ENCODE data around the gene DGKQ.
"Not testable (repeated sequence)": the region's sequence is repeated elsewhere in the genome, so short reads cannot be mapped to it uniquely, and the experiment has no call there.

DGKQ gene

DNA sequence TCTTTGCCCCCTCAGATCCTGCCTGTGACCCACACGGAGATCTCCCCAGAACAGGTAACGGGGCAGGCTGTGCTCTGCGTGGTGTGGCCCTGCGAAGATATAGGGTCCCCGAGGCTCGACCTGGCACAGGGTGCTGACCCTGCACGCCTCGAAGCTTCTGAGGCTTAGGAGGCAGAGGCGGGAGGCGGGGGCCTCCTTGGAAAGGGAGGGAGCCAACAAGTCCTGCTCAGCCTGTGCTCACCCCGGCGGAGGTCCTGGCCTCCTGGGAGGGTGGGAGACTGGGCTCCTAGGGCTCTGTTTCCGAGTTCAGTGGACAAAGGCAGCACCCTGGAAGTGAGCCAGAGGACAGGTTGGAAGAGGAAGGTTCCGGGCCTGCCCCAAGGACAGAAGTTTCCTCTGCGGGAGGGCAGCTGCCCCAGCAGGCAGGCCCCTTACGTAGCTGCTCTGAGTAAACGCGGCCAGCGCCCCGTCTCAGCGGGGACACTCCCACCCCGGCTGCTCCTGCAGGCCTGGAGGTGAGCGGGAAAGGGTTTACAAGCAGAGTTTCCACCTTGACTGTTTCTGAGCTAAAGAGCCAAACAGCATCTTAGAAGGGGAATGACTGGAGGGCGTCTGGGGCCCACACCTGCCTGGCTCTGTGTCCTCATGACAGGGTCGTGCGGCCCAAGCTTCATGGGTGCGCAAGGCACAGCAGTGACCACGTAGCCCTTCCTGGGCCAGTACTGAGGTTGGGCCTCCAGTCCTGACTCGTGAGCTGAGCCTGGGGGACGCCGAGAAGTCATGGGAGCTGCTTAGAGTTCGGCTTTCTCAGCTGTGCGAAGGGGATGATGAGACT, 25.1 kb downstream of the DGKQ start:
- DNase-seq: no peak

DNA sequence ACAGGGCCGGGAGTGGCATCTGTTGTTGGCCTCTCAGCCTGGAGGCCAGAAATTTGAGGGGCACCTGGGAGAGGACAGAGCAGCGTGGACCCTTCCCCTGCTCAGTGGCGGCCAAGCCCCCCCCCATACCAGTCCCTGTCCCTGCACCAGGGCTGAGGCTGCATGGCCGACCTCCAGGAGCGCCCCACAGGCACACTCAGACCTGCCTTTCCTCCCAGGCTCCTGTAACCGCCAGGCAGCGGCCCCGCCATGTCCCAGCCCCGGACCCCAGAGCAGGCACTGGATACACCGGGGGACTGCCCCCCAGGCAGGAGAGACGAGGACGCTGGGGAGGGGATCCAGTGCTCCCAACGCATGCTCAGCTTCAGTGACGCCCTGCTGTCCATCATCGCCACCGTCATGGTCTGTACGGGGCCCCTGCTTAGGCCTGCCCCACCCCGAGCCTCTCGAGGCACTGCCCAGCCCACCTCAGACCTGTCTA, 25.8 kb downstream of the DGKQ start:
- DNase-seq: no peak

DNA sequence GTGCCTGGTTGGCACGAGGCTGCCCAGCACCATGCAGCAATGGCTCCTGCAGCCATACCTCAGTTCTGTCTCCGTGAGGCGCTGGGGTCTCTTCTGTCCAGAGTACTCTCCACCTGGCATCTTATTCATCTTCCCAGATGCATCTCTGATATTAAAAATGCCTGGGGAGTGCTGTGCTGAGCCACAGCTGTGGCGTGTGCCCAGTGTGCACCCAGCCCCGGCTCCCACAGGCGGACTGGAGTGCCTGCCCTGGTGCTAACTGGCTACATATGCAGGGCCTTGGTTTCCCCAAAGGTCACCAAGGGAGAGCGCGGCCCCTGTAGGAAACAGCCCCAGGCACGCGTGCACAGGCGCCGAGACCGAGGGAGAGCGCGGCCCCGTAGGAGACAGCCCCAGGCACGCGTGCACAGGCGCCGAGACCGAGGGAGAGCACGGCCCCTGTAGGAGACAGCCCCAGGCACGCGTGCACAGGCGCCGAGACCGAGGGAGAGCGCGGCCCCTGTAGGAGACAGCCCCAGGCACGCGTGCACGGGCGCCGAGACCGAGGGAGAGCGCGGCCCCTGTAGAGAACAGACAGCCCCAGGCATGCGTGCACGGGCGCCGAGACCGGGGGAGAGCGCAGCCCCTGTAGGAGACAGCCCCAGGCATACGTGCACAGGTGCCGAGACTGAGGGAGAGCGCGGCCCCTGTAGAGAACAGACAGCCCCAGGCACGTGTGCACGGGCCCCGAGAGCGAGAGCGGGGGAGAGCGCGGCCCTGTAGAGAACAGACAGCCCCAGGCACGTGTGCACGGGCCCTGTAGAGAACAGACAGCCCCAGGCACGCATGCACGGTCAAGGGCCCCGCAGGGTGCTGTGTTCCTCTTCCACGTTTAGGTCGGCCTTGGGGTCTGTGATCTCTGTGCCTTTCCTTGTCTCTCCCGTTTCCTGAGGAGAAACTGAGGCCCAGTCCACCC, 26.6 kb downstream of the DGKQ start:
- DNase-seq: no peak

DNA sequence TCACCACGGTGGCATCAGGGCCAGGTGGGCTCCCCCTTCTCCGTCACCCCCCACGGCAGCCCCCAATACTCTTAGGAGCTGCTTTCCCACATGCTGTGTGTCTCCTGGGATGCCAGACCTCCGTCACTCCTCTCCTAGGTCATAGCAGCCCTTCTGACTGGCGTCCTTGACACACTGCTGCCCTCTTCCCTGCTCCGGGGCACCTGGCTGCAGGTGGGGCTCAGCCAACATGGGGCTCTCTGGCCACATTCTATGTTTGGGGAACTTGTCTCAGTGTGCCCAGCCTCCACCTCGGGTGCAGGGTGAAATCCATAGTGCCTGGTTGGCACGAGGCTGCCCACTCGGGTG, 27.3 kb downstream of the DGKQ start:
- DNase-seq: no peak

DNA sequence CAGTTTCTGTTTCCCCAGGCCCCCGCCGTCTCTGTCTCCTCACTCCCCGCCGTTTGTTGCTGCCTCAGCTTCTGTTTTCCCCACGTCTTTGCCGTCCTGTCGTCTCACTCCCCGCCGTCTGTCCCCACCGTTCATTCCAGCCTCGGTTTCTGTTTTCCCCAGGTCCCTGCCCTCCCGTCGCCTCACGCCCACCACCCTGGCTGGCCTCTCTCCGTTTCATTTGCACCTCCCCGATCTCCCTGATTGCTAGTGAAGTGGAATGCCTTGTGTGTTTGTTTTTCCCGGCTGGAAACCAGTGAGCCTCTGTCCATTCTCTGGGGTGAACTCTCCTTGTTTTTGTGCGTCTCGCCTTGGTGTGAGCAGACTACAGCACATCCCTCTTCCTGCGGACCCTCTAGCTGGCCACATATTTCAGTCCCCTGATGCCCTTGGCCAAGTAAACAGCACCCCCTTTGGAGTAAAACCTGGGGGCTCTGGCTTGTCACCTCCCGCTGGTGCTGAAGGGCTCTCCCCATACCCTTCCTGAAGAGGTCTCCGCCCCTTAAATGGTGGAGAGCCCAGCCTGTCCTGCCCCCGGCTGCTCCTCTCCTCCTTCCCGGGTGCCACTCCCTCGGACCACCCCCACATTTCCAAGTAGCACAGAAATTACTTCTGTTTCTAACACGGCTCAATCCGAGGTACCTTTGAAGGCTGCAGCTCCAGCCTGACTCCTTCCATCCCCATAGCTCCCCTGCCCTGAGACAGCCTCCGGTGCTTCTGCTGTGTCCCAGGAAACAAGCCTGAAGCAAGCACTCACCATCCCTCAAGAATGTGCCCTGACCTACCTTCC, 27.9 kb downstream of the DGKQ start:
- no peak for DNase-seq

DNA sequence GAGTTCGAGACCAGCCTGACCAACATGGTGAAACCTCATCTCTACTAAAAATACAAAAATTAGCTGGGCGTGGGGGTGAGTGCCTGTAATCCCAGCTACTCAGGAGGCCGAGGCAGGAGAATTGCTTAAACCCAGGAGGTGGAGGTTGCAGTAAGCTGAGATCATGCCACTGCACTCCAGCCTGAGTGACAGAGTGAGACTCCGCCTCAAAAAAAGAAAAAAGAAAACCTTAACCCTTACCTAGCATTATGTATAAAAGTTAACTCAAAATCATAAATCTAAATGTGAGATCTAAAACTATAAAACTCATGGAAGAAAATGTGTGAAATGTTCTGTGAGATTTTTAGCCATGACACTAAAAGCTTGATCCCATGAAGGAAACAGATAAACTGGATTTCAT, 33.9 kb downstream of the DGKQ start:
- not testable (repeated sequence) for DNase-seq

DNA sequence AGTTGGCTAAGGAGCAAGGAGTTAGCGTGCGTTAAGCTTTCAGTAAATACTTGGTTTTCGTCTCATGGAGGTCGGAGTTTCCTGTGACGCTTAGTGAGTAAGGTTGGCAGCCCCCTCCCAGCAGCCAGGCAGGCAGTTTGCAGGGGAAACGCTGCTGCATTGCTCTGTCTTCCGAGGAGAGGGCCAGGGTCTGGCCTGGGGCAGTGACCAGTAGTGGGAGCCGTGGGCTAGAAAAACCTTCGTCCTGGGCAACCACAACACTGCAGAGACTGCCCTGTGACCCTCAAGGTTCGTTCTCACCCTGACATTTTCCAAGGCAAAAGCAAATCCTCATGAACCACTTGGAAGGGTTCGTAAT, 40.7 kb downstream of the DGKQ start:
- DNase-seq: no peak

DNA sequence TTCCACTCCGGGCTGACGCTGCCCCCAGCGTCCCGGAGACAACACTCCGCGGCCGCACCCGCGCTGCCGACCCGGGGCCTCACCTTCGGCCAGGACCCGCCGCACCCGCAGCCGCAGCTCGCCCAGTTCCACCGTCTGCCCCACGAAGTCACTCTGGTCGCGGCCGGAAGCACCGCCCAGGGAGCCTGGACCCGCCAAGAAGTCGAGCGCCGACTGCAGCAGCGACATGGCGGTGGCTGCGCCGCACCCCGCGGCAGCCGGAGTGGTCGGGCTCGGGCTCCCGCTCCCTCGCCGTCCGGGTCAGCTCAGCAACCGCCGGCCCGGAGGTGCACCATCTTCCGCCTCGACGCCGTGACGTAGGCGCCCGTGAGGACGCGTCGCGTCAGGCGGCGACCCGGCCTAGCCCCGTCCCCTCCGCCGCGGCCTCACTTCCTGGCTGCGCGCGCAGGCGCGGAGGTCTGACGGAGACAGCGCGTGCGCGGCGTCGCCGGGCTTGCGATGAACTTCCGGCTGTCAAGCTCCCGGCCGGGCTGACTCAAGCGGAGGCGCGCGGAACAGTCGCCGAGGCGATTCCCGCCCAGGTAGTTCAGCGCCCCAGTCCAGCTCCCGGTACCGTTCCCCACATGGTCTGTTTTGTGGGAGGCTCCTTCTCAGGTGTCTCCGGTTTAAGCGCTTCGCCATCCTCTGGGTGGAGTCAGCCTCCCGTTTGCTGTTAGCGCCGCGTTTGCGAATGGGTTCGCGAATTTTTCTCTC, 41.2 kb downstream of the DGKQ start, which contains the start of the genes GAK and TMEM175:
Gene GAK (minus strand): TSS at position 357 of the 753 bp plus-strand sequence. CDS start 129 bp downstream, at position 228.
Gene TMEM175 (plus strand): TSS at position 501 of the 753 bp plus-strand sequence. CDS start 15,280 bp downstream, outside the sequence.
- DNase-seq: peak; percentile 94

DNA sequence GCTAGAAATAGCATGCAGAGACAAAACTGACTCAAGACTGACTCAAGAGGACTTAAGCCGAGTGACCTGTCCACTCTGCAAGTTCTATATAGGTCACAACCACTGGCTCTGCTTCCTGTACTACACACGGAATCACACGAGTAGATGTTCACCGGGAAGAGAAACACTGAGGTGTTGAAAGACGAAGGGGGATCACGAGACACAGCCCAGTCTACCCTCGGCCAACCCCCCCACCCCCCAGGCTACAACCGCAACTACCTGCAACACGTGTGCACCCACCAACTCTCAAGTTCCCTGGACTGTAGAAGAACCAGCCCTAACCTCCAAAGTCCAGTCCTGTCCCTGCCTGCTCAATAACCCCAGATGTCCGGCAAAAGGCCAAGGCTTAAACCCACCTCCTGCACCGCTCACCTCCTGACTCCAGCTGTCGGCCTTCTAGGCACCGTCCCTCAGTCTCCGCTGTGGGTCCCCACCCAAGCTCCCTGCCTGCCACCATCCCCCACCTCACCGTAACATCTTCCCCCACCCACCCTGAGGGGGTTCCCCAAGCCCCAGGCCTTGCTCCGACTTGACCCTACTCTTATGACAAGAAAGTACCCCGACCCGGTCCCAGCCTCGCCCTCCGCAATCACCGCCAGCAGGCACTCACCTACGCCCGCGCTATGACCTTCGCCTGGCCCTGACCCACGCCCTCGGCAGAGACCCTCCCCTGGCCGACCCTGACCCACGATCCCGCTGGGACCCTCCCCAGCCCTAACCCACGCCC, 42.0 kb downstream of the DGKQ start:
- peak; percentile 53 for DNase-seq

DNA sequence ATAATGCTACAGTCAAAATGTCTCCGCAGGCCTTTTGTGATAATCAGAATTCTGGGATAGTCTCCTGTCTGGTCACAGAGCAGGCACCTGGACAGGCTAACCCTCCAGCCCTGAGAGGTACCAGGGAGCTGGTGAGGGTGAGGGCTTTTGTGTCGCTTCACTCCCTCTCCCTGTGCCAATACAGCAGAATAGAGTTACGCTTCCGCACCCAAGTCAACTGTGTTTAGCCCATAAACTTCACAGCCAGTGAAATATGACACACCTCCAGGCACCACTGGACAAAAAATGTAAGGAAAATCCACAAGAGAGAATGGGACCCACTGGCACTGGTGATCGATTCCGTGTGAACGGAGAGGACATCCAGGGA, 42.6 kb downstream of the DGKQ start:
- no peak for DNase-seq

DNA sequence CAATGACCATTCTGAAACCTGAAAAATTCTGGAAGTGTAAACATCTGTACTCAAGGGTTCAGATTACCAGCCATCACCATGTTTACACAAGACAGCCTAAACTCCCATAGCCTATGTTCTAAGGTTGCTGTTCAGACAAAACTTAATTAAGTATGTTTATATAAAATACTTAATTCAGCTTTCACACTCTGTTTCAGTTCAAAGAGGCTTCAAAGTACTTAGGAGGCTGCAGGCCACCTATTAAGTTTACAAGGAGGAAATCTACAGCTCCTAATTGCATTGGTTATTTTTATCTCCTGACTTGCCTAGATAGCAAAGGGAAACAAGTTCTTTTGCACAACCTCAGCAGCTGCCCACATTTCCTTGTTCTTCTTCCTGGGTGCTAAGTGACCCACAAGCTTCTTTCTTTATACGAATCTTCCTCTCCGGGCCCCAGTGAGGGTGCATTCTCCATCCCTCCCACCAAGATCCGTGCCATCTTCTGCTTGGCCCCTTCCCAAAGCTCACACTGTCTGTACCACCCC, 43.3 kb downstream of the DGKQ start:
- no peak for DNase-seq

DNA sequence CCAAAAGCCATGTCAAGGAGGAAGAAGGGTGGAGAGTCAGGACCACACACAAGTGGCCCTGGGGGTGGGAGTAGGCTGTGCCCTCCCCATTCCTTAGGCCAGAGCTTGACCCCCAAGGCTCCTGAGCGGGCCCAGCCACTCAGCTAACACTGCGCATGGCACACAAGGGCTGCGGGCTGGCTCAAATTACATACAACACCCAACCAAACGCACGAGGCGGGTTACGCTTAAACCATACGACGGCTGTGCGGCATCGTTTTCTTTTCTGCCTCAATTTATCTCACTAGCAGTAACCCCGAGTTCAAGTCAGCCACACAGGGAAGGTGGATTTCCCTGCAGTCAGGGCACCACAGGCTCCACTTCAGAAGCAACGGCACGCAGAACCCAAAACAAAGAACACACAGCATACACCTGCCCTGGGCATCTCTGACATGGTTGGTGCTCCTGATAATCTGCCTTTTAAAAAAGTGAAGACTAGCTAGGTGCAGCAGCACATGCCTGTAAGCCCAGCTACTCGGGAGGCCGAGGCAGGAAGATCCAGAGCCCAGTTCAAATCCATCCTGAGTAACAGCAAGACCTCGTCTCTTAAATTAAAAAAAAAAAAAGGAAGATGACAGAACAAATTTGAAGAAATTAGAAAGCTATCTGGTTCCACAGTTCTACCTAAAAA, 44.1 kb downstream of the DGKQ start:
- DNase-seq: no peak

DNA sequence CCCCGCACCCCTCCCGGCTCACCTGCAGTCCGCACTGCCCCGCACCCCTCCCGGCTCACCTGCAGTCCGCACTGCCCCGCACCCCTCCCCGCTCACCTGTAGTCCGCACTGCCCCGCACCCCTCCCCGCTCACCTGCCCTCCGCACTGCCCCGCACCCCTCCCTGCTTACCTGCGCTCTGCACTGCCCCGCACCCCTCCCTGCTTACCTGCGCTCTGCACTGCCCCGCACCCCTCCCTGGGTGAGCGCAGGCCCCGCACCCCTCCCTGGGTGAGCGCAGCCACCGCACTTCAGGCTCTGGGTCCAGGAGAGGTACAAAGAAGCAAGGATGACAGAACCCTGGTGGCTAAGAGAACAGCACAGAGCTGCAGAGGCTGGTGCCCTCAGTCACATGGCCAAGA, 45.8 kb downstream of the DGKQ start:
- DNase-seq: not testable (repeated sequence)

DNA sequence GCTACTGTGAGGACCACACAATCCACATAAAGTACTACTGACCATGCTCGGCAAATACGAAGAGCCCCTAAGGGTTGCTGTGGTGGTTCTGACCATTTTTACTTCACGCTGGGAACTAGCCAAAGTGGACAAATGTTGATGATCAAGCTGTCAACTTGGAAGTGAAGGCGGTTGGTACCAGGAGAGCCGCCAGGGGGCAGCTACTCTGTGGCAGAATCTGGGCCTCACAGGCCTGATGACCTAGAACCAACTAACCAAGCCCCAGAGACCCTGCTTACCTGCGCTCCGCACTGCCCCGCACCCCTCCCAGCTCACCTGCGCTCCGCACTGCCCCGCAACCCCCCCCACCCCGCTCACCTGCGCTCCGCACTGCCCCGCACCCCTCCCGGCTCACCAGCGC, 46.8 kb downstream of the DGKQ start:
- DNase-seq: no peak

DNA sequence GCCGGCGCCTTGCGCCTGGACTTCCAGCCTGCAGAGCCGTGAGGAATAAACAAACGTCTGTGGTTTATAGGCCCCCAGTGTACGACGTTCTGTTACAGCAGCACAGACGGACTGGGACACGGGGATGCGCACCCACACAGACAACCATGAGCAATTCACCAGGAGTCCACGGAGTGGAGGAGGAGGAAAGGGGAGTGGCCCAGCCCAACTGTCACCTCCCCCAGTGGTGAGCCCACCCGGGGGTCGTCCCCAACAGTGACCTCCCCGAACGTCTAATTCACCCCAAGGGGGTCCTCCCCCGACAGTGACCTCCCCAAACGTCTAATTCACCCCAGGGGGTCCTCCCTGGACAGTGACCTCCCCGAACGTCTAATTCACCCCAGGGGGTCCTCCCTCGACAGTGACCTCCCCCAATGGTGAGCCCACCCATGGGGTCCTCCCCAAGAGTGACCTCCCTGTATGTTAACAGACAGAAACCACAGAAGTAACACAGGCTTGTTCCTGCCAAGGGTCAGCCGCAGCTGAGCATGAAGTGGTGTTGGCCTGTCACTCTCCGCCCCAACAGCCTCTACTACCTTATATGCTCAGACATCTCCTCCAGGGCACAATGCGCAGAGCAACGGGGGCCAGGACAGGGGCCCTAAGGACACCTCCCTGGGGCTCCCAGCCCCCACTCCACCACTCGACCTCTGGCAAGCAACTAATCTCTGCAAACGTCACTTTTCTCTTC, 47.4 kb downstream of the DGKQ start:
- no peak for DNase-seq

DNA sequence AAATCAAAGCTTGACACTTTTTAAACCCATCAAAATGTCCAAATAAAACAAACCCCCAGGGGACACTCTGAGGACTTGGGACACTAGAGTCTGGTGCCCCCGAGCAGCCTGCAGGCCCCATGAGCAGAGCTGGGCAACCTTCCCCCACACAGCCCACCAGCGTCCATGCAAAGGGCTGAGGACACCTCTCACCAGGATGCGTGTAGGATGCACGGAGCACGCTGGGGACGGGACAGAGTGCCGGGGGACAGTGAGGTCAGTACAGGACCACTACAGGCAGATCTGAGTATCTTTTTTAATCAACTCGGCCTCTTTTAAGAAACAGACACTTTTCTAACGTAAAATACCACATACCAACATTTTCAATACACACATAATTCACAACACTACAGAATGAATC, 48.2 kb downstream of the DGKQ start:
- DNase-seq: no peak

DNA sequence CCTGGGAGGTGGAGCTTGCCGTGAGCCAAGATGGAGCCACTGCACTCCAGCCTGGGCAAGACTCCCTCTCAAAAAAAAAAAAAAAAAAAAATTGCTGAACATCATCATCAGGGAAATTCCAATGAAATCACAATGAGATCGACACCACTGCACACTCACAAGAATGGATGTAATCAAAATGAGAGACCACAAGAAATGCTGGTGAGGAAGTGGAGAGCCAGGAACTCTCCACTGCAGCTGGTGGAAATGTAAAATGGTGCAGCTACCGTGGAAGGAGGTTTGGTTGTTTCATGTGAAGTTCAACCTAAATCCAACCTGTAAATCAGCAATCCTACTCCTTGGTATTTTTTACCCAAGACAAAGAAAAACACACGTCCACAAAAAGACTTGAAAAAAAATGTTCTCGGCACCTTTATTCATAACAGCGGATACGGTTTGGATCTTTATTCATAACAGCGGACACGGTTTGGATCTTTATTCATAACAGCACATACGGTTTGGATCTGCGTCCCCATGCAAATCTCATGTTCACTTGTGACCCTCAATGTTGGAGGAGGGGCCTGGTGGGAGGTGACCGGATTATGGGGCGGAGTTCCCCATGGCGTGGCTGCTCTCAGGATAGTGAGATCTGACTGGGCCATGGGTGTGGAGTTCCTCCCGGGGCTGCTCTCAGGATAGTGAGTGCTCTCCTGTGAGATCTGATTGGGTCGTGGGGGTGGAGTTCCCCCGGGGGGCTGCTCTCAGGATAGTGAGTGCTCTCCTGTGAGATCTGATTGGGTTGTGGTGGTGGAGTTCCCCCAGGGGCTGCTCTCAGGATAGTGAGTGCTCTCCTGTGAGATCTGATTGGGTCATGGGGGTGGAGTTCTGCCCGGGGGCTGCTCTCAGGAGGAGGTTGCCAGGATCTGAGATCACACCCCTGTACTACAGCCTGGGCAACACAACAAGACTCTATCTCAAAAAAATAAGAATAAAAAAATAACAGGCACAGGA, 49.0 kb downstream of the DGKQ start:
- peak; percentile 48 for DNase-seq

DNA sequence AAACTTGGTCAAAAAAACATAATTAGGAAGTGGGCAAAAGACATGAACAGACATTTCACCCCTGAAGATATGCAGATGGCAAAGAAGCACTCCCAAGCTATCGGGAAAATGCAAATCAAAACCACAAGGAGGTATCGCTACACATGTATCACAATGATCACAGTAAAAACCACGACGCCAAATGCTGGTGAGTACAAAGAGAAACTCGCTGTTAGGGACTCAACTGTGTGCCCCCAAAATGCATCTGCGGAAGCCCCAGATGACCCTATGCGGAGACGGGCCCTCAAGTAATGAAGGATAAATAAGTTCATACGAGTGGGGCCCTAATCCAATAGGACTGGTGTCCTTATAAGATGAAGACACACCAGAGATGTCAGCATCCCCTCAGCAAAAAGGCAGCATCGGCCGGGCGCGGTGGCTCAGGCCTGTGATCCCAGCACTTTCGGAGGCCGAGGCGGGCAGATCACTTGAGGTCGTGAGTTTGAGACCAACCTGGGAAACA, 51.5 kb downstream of the DGKQ start:
- no peak for DNase-seq
